GM18867 (cell line): ENCODE data around the gene UBE2E3.
"Not testable (repeated sequence)": the region's sequence is repeated elsewhere in the genome, so short reads cannot be mapped to it uniquely, and the experiment has no call there.

Source experiments
- ATAC-seq: cut with Tn5 transposase; IDR thresholded peaks from one replicate; pipeline ENCODE4 v1.9.1; 2021; ENCODE audit warnings: mild to moderate bottlenecking, moderate library complexity; ENCODE audit not compliant: unreplicated experiment

Gene UBE2E3

DNA sequence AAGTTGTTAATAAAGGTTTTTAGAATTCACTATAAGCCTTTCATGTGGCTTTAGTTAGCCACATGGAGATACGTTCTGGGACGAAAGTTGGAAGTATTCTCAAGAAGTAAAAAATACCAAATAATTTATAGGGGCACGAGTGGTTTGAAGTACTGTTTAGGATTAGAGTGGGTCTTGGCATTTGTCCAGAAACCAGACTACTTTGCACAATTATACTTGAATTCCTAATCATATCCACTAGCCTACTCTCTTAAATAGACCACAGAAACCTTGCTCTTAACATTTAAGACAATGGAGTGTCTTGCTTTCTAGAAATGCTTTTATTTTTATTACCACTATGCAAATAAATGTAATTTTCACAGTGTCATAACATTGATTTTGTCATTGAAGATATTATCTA lies 44.6 kb downstream of the UBE2E3 start:
- no peak for ATAC-seq

DNA sequence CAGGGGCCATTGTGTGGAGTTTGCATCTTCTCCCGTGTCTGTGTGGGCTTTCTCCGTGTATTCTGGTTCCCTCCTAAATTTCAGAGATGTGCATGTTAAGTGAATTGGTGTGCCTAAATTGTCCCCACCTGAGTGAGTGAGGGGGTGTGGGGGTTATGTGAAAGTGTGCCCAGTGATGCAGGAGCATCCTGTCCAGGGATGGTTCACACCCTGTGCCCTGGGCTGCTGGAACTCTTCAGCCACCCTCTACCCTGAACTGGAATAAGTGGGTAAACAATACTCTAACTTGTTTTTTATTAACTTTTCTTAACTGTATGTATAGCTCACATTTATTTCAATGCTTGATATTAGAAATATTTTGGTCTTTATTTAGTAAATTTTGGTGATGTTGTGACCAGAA lies 56.0 kb downstream of the UBE2E3 start:
- peak; percentile 66 for ATAC-seq

DNA sequence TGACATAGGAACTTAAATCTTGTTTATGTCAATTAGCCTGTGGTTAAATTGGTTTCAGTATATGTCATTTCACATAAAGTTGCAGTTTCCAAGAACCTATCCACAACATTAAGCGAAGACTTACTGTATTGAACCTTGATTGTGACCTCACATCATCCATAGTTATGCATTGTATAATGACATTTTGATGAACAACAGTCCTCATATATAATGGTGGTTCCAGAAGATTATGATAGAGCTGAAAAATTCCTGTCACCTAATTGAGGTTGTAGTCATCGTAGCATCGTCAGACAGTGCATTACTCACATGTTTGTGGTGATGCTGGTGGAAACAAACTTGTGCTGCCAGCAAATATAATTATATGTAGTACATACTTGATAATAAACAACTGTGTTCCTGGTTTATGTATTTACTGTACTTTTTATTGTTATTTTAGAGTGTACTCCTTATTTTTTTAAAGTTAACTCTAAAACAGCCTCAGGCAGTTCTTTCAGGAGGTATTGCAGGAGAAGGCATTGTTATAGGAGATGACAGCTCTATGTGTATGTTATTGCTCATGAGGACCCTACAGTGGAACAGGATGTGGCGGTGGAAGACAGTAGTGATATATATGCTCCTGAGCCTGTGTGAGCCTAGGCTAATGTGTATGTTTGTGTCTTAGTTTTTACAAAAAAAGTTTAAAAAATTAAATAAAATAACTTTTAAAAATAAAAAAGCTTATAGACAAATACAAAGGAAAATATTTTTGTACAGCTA lies 56.6 kb downstream of the UBE2E3 start:
- ATAC-seq: peak; percentile 64

DNA sequence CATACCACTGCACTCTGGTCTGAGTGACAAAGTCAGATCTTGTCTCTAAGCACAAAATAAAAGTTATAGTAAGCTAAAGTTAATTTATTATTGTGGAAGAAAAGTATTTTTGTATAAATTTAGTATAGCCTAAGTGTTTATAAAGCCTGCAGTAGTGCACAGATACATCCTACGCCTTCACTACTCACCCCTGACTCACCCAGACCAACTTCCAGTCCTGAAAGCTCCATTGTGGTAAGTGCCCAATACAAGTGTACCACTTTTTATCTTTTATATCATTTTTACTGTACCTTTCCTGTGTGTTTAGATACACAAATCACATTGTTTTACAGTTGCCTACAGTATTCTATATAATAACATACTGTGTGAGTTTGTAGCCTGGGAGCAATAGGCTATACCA lies 57.5 kb downstream of the UBE2E3 start:
- no peak for ATAC-seq

DNA sequence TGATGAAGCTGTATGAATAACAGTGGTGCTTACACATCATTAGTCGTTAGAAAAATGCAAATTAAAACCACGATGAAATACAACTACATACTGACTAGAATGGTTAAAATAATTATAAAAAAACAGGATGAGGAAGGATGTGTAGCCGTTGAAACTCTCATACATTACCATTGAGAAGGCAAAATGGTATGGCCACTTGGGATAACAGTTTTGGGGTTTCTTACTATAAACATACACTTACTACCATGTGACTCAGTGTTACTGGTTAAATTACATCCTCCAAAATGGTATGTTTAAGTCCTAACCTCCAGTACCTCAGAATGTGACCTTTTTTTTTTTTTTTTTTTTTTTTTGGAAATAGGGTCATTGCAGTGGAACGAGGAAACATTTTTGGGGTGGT lies 58.4 kb downstream of the UBE2E3 start:
- no peak for ATAC-seq

DNA sequence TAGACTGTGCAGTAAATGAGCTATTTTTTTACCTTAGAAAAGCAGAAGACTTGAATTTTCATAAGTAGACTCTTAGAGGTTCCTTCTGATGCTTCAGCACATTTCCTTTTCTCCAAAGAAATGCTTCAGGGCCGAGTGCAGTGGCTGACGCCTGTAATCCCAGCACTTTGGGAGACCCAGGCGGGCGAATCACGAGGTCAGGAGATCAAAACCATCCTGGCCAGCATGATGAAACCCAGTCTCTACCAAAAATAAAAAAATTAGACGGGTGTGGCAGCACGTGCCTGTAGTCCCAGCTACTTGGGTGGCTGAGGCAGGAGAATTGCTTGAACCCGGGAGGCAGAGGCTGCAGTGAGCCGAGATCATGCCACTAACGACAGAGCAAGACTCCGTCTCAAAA lies 60.4 kb downstream of the UBE2E3 start:
- not testable (repeated sequence) for ATAC-seq

DNA sequence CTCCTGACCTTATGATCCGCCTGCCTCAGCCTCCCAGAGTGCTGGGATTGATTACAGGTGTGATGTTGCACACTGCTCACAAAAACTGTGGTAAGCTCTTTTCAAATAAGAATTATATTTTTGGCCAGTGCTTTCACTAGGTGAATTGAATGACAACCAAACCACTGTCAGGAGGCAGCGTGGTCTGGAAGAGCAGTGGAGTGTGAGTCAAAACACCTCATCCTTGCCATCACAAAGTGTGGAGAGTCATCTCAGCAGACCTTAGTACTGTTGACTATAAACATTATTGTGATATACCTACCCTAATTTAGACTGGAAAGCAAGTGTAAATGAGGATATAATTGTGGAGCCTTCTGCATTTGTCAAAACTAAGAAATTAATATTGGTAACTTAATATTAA lies 61.3 kb downstream of the UBE2E3 start:
- ATAC-seq: no peak

DNA sequence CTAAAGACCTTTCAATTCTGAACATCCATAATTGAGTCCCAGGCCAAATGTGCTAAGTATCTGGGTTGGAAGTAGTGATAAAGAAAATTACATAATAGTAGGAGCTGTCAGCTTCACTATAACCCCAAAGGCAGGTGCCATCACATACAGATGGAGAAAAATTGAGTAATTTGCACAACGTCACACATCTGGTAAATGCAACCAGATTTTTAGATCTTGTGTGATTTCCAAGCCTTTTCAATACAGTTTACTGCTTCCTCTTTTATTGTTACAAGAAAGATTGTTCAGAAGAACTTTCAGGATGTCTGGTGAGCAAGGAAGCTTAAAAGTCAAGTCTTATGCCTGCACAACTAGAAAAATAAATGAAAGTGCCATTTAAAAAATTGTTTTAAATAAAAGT lies 62.3 kb downstream of the UBE2E3 start:
- ATAC-seq: no peak

DNA sequence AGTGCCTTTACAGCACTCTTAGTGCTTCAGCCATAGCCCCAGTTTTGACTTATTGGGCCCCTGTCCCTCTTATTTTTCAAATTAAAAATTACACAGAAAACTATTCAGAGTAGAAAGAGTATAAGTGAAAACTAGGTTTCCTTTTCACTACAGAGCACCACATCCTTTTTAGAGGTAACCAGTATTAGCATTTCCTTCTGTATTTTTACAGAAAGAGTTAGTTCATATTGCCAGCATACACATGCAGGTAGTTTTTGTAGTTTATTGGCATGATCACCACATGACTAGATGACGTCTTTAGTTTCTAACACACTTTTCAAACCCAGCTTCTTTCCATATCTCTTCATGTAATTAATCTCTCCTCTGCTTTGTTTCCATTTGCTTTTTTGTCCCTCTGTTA lies 66.4 kb downstream of the UBE2E3 start:
- ATAC-seq: peak; percentile 48

DNA sequence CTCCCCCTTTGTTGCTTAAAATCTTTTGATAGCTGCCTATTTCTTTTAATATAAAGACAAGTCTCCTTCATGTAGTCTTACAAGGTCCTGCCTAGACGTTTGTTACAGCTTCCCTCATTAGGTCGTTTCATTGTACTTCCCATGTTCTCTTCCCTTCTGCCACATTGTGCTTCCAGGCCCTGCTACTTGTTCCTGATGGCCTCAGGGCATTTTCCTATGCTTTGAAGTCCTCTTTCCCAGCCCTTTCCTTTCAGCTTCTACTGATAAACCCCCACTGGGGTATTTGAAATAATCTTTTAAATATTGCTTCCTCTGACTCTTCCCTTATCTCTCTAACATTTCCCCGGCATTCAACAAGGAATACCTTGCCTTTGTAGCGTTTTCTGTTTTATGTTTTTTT lies 67.4 kb downstream of the UBE2E3 start:
- no peak for ATAC-seq

DNA sequence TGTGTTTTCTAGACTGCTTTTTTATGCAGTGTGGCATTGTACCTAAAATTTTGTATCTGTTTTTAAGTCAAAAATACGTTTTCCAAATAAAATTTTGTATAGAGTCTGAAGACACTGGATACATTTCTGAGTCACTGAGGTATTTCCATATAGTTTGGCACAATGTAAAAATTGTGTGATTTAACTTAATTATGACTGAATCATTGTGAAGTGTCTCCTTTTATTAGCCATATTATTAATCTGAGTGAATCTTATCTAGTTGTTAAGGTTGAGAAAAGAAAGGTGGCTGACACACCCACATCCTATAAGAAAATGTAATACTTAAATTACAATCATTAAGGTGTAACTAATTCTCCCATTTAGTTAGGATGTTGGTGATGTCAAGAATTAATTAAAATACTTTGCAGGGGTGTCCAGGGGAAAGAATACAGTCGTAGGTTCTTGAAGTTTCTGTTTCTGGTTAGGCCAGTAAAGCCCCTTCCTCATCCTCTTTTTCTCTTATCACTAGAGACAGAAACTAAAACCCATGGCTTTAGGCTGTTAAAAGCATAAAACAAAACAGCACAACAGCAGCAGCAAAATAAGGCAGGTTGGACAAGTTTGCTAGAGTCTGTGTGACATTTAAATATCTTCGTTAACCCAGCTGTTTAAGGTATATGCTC lies 71.6 kb downstream of the UBE2E3 start:
- ATAC-seq: peak; percentile 21

DNA sequence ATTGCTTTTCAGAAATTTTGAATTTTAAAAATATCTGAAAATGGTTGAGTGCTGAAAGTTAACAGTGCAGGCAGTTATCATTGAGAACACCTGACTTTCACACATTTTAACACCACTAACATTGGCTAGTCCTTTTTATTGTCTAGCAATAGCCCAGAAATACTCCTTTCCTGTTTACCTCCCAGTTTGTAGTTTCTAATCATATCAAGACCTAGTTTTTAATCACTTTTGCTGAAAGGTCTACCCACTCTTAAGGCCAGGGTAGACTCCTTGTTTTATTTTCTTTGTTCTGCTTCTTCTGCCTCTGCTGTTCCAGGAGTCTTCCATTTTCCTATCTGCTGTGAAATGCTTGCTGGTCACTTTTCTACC lies 72.1 kb downstream of the UBE2E3 start:
- peak; percentile 56 for ATAC-seq

DNA sequence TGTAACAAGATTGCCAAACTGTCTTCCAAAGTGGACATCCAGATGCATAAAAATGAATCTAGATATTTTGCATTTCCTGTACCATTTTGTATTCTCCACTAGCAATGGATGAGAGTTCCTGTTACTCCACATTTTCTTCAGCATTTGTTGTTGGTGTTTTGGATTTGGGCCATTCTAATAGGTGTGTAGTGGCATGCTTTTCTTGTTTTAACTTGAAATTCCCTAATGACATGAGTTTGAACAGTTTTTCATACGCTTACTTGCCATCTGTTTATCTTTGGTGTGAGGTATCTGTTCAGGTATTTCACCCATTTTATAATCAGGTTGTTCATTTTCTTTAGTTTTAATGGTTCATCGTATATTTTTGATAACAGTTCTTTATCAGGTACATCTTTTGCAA lies 73.9 kb downstream of the UBE2E3 start:
- ATAC-seq: no peak

DNA sequence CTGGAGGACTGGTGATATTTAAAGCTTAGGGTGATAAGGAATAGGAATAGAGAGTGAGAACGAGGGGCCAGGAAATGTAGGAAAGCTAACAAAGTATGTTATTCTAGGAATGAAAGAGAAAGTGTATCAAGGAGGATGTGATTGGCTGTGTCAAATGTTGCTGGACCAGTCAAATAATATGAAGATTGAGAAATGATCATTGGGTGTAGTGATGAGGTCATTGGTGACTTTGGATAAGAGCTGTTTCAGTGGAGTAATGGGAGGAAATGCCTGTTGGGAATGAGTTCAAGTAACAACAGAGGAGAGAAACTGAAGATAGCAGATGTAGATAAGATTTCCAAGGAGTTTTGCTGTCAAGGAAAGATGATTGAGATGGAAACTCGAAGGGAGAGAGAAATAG lies 74.4 kb downstream of the UBE2E3 start:
- ATAC-seq: no peak

DNA sequence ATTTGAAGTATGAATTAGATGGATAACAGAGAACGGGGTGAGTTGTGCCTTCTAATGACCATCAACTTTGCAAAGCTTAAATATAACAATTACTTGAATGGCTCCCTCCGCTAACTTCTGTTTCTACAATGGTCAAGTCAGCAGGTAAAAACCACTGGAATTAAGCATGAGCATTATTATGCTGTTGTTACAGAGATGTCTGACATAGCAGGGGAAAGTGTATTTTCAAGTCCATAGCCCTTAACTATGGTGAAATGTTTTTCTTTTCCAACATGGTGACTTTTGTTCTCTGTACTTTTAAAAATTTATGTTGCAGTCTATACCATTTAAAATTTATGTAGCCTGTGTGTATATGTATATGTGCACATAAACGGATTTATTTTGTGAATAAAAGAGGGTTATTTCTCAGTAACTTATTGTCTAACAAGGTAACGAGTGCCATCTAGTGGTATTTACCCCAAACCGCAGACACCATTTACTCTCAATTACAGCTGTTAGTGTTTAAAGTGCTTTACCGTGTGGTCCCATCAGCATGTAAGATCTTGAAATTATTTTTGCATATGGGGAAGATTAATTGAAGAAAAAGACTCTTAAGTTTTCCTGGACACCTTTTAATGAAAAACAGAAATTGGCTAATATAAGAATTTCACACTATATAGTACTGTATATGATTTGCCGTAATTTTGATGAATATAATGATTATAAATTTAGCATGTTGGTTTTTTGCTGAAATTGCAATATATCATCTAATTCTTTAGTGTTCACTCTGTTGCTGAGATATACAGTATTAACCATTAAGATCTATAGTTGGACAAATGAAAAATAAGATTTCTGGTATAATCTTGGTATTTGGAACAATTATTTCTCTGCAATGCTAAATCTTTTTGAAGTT lies 78.2 kb downstream of the UBE2E3 start:
- peak; percentile 76 for ATAC-seq

DNA sequence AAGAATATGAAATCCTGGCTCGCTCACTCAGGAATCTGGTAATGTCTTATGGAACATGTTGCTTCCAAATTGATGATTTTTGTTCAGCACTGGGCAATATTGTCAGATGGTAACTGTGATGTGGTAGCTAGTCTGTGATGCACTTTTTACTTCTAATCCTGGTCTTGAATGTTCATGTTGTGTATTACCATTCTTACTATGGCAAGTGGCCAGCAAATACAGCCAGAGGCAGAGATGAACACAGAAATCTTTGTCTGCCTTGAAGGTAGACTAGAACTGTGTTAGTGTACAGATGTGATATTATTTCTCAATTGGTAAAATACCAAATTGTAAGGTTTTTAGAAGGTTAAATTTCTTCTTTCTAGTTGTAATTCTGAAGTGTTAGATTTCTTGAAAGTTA lies 83.3 kb downstream of the UBE2E3 start:
- no peak for ATAC-seq

DNA sequence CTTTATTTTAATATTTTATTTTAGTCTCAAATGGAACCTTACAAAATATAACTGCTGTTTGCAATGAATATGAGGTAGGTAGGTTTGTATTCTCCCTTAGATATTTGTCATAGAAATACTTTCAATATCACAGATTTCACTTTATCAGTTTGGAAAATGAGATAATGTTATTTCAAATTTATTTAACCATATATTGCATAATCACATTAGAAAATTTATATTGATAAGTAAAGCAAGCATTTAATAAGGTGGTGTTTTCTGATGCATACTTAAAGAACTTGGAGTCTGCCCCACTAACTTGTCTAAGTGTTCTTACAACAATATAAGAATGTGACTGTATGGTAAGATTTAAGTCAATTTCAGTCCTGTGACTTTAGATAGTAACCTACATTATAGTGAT lies 85.1 kb downstream of the UBE2E3 start:
- ATAC-seq: no peak

DNA sequence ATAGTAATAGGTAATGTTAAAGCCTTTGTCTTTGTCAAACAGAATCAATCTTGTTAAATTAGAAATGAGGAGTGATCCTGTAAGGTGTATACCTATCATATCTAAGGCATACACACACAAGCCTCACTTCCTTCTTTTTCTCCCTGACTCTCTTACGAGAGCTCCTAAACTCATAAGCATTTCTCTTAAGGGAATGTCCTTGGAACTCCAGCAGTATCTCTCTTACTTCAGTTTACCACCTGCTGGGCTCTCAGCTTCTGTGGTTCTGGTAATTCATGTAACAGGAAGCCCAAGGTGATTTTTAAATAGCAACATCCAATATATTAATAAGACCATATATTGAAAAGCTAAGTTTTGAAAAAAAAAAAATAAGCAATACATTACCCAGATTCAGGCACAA lies 85.9 kb downstream of the UBE2E3 start:
- no peak for ATAC-seq

DNA sequence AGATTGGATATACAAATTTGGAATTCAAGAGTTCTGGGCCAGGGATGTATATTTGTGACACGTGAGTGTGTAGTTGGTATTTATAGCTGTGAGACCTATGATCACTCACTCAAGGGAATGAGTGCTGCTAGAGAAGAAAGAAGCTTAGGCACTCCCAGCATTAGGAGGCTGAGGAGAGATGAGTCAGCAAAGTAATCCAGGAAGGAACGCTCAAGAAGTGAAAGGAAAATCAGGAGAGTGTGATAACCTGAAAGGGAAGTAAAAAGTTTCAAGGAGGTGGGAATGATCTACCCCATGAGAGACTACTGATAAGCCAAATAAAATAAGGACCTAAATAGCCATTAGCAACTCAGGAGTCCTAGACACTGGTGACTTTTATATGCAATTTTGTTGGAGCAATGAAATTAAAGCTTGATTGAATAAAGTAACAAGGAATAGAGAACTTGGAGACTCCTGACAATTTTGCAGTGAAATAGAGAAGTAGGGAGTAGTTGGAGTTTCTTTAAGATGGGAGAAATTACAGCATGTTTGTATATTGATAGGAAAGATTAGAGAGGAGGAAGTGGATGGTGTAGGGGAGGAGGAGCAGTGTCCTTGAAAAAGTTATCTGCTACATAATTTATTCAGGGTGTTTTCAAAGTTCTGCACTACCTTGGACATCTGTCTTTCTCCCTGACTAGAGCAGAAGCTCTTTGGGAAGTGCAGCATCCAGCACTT lies 89.9 kb downstream of the UBE2E3 start:
- ATAC-seq: no peak

DNA sequence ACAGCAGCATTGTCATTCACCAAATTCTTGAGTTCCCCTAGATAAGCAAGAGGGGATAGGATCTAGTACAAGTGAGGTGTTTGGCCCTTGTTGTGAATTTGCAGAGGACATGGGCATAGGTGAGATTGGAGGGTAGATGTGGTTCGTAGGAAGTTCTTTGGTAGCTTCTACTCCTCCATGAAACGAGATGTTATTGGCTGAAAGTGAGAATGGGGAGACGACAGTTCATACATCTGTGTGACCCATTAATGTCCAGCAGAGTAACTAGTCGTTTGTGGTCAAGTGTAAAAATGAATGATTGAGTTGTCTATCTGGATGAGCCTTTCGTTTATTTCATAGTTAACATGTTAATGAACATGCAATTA lies 90.4 kb downstream of the UBE2E3 start:
- no peak for ATAC-seq
